RWPE1 (cell line): ENCODE results near the gene TANGO6.

Experiments used
- CTCF ChIA-PET: fragments of 350-600 bp; sonication (Branson Sonifier 250); formaldehyde crosslinking; extraction: SDS; loops from one replicate; lab custom pipeline; 2021; lab: Yijun Ruan, JAX
- POLR2A ChIA-PET: fragments of 400-600 bp; formaldehyde crosslinking; extraction: SDS; loops from one replicate; lab custom pipeline; 2020; ENCODE audit warnings: antibody characterized with exemption; ENCODE audit not compliant: low non-redundant PET; lab: Yijun Ruan, JAX
- DNase-seq: peaks from one replicate; pipeline ENCODE4 v3.0.0; 2012; ENCODE audit warnings: low spot score
- H3K27ac ChIP-seq: fragments of 450-650 bp; 2 replicates; pipeline ENCODE4 v1.5.1; 2017
- TF ChIP-seq, protein P1 (sequence below): fragments of 450-650 bp; conservative IDR thresholded peaks from 2 replicates; pipeline ENCODE4 v1.5.1; 2017; ENCODE audit warnings: low read depth, mild to moderate bottlenecking

The TANGO6 gene

DNA sequence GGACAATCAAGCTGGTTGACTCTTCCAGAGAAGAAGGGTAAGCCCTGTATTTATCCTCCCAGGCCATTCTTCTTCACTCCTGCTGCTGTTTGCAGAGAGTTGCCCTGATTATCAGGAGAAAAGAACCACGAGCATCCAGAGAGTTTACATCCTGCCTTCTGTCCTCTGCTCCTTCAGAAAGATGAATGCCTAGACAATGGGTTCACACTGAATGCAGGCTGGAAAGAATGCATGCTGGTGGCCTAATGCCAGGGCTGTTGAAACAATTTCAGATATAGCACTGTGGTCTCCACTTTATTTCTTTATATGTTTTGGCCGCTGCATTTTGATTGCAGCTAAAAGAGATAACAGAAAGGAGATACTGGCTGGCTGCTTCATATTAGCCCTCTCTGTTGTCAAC lies 241.0 kb downstream of the TANGO6 start:
- ChIA-PET POLR2A (no interaction called here), CTCF (interaction anchor here (0.5 kb wide), 1 partner anchor 9 kb away, joined by 5 read pairs; no protein-coding TSS in a partner anchor)
- H3K27ac ChIP-seq, result no peak overlapping the region
- TF ChIP-seq, protein P1, sequence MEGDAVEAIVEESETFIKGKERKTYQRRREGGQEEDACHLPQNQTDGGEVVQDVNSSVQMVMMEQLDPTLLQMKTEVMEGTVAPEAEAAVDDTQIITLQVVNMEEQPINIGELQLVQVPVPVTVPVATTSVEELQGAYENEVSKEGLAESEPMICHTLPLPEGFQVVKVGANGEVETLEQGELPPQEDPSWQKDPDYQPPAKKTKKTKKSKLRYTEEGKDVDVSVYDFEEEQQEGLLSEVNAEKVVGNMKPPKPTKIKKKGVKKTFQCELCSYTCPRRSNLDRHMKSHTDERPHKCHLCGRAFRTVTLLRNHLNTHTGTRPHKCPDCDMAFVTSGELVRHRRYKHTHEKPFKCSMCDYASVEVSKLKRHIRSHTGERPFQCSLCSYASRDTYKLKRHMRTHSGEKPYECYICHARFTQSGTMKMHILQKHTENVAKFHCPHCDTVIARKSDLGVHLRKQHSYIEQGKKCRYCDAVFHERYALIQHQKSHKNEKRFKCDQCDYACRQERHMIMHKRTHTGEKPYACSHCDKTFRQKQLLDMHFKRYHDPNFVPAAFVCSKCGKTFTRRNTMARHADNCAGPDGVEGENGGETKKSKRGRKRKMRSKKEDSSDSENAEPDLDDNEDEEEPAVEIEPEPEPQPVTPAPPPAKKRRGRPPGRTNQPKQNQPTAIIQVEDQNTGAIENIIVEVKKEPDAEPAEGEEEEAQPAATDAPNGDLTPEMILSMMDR, result no peak
- no peak for DNase-seq

DNA sequence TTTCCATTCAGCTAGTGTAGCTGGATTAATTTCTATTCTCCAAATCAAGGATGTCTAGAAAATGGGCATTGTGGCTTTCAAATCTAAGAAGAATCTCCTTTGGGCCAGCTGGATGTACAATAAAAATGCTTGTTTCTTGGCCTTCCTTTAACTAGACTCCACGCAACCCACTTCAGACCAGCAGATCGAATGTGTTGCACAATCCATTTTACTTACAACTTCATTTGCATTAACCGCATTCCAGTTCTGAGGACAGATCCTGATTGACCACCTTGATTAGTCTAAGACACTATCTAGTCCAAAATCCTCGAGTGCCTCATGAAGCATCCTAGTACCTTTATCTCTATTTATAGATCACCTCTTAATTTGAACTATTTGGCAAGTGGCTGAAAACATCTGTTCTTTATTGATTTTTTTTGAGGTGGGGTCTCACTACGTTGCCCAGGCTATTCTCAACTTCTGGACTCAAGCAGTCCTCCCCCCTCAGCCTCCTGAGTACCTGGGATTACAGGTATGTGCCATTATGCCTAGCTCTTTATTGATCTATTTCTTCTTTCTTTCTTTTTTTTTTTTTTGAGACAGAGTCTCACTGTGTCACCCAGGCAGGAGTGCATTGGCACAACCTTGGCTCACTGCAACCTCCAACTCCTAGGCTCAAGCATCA lies 241.8 kb downstream of the TANGO6 start:
- POLR2A ChIA-PET, result no interaction called here
- H3K27ac ChIP-seq, result no peak overlapping the region
- DNase-seq, result no peak
- CTCF ChIA-PET, result interaction anchor here (0.5 kb wide), 1 partner anchor 10 kb away, joined by 5 read pairs; no protein-coding TSS in a partner anchor
- TF ChIP-seq, protein P1, result no peak

DNA sequence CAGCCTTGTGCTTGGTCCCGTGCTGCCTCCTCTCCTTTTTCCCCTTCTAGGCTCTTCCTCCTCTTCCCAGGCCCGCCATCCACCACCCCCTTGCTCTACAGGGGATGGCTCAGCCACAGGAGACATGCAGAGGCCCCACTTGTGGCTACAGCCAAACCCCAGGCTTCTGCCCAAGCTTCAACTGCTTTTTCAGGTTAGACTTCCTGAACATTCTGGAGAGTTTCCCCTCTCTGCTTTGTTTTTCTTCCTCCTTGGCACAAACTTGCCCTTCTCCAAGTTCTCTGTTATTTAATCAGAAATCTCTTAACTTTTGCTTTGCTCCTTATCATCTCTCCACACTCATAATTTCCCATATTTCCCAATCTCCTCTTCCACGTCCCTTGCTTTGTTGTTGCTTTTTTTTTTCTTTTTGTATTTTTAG lies 243.8 kb downstream of the TANGO6 start:
- CTCF ChIA-PET, result no interaction called here
- peak overlapping the region; percentile 33; the same call in 1 of the 2 replicates for H3K27ac ChIP-seq
- TF ChIP-seq, protein P1, result no peak
- POLR2A ChIA-PET, result no interaction called here
- no peak for DNase-seq

DNA sequence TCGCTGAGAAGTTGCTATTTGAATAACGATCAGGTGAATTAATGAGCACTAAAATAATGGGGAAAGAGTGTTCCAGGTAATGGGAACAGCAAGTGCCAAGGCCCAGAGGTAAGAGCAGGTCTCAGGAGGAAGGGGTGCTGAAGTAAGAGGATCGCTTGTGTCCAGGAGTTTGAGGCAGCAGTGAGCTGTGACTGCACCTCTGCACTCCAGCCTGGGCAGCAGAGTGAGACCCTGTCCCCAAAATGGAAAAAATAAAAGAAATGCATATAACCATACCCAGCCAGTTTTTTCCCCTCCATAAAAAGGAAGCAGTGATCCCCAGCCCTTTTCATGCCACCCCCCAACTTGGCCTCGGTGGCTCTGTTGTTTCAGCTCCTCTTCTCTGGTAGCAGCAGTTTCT lies 245.4 kb downstream of the TANGO6 start:
- TF ChIP-seq, protein P1, result no peak
- POLR2A ChIA-PET, result no interaction called here
- CTCF ChIA-PET, result interaction anchor here (0.8 kb wide), 1 partner anchor 93 kb away, joined by 4 read pairs; no protein-coding TSS in a partner anchor

DNA sequence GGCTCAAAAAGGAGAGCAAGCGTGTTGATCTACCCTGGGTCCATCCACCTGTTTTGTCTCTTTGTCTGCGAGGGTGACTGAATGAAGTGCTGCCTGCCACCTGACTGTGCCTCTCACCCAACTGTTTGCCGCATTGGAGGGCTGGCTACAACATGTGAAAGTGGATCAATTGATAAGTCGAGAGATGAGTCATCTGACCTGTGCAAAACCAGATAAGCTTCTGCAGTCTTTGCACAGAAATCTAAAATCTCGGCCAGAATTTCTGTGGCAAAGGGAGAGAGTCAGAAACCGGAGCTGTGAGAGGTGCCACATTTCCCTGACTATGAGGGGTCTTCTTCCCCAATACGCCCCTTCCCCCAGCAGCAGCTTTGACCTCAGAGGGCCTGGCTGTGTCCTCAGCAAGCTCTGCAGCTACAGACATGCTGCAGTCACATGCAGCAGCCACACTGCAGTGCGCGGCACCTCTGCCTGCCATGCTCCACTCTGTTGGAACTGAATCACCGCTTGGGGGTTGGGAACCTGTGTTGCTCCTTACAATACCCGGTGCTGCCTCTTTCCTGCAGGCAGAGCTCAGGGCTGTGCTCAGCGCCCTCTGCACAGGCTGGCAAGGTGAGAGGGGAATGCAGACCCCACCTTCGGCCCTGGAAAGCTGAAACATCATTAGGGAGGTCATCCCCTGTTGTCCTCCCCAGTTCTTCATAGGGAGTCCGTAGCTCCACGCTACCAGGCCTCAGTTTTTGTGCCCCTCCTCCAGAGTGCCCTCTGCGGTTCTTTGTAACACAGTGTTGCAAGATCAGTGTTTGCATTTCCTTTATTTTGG lies 246.0 kb downstream of the TANGO6 start:
- peak overlapping the region; percentile 66 for H3K27ac ChIP-seq
- ChIA-PET CTCF (interaction anchor here (0.6 to 1.0 kb wide), 3 partner anchors 16 to 552 kb away, joined by 4 to 6 read pairs (median 4); no protein-coding TSS in a partner anchor), POLR2A (interaction anchor here (0.5 kb wide), 1 partner anchor 209 kb away, joined by 3 read pairs; no protein-coding TSS in a partner anchor)
- DNase-seq, result no peak
- TF ChIP-seq, protein P1, result no peak

More for the DNA sequence above, 245.4 kb downstream of the TANGO6 start:
- DNase-seq, result no peak
- peak overlapping the region; percentile 66 for H3K27ac ChIP-seq

DNA sequence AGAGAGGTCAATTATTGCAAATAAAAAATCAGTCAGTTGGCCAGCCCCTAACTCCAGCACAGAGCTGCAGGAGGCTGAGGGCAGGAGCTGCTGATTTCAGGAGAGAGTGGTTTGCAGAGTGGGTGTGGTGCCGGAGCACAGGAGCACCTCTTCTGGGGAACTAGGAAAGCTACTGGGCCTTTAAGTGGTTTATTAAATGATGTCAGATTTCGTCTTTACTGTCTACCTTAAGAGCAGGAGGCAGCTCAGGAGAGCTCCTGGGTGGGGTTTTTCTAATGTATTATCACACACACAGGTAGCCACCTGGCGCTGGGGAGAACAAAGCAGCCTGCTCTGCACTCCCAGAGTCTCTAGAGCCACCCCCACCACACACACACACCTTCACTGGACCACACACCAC lies 250.6 kb downstream of the TANGO6 start:
- POLR2A ChIA-PET, result no interaction called here
- CTCF ChIA-PET, result interaction anchor here (0.5 to 0.7 kb wide), 5 partner anchors 30 to 347 kb away, joined by 3 read pairs; no protein-coding TSS in a partner anchor
- DNase-seq, result no peak
- no peak overlapping the region for H3K27ac ChIP-seq
- TF ChIP-seq, protein P1, result no peak
